RKO (cell line): Measurements from ENCODE around the gene MACROD1.

Source experiments
- DNase-seq: peaks from one replicate; pipeline ENCODE4 v3.0.0-alpha.2; 2016; ENCODE audit warnings: low spot score

The MACROD1 gene

GRCh38 chr11:63961608-63962412, 204.1 kb downstream of the MACROD1 start:
- DNase-seq: no peak

GRCh38 chr11:63958008-63958407, 207.9 kb downstream of the MACROD1 start:
- DNase-seq: no peak

- no peak for DNase-seq
These were observed 213.3 kb downstream of the MACROD1 start for GRCh38 chr11:63952570-63952969.

- DNase-seq: no peak
These were observed 214.0 kb downstream of the MACROD1 start for GRCh38 chr11:63951779-63952536.
